Endothelial cell of umbilical vein (primary cell): ENCODE measurements around the gene KLHL26. TPM values are rescaled to one million over a fixed set of nuclear protein-coding genes. Genes with fewer than 3 reads are reported as not detected.

Experiments used
- BruUV-seq: library from RNA; stranded (reverse); fragments of 400-500 nt; replicated peaks from 2 replicates; lab custom pipeline; 2021; lab: Mats Ljungman, UMichigan
- CTCF ChIA-PET: fragments of 300-600, 350-600 bp; sonication (Branson Sonifier 250); formaldehyde crosslinking; loops from one replicate; lab custom pipeline; 2021; ENCODE audit warnings: antibody characterized with exemption, inconsistent platforms; lab: Charles Lee
- POLR2A ChIA-PET: fragments of 300-600, 350-600 bp; sonication (Branson Sonifier 250); formaldehyde crosslinking; loops from one replicate; lab custom pipeline; 2021; ENCODE audit warnings: antibody characterized with exemption, inconsistent platforms; lab: Charles Lee
- DNase-seq: peaks from one replicate; pipeline ENCODE4 v3.0.0-alpha.2; 2011; ENCODE audit warnings: low read depth, low spot score
- FAIRE-seq: peaks from 2 replicates; lab custom pipeline; 2011; peaks lifted over from hg19 to GRCh38; lab: Jason Lieb, UNC
- H2AFZ ChIP-seq: 2 replicates; pipeline ENCODE4 v1.6.0; 2012; ENCODE audit warnings: low read depth, low read length, control low read depth, inconsistent platforms
- H3K27ac ChIP-seq: 2 replicates; pipeline ENCODE4 v1.5.1; 2011; ENCODE audit warnings: low read depth, mild to moderate bottlenecking, control low read depth, low read length, moderate library complexity; ENCODE audit not compliant: insufficient read depth
- H3K27me3 ChIP-seq, 2 experiments: 2 replicates each; pipeline versions ENCODE4 v1.6.0 to v1.6.1; 2011; ENCODE audit warnings: low read length in 2 of 2, mixed read lengths in 1 of 2; ENCODE audit not compliant: control insufficient read depth in 2 of 2, insufficient read depth in 2 of 2
- H3K36me3 ChIP-seq, 2 experiments: 2 replicates in 1 of 2; 3 replicates in 1 of 2; pipeline ENCODE4 v1.5.1; 2011; ENCODE audit warnings: low read length in 2 of 2, mild to moderate bottlenecking in 1 of 2, moderate library complexity in 1 of 2; ENCODE audit not compliant: control insufficient read depth in 2 of 2, insufficient read depth in 2 of 2; ENCODE audit errors: extremely low read depth in 1 of 2
- H3K4me1 ChIP-seq: 3 replicates; pipeline ENCODE4 v1.5.1; 2011; ENCODE audit warnings: mild to moderate bottlenecking, low read length; ENCODE audit not compliant: control insufficient read depth, insufficient read depth; ENCODE audit errors: extremely low read depth
- H3K4me2 ChIP-seq: 2 replicates; pipeline ENCODE4 v1.6.1; 2011; ENCODE audit warnings: low read length, control low read depth, mixed read lengths; ENCODE audit not compliant: insufficient read depth
- H3K4me3 ChIP-seq, 3 experiments: fragments of 200-600 bp in 1 of 3; sonication (generic), shearing (Covaris generic) in 1 of 3; replicated peaks in 1 of 3; 2 replicates each; pipeline ENCODE4 v1.5.1; 2011 to 2016; ENCODE audit warnings: control low read depth in 3 of 3, low read length in 3 of 3, mild to moderate bottlenecking in 2 of 3, inconsistent platforms in 1 of 3, low read depth in 1 of 3, moderate library complexity in 1 of 3; ENCODE audit not compliant: insufficient read depth in 1 of 3
- H3K79me2 ChIP-seq: 2 replicates; pipeline ENCODE4 v1.6.0; 2012; ENCODE audit warnings: low read length, inconsistent platforms; ENCODE audit not compliant: control insufficient read depth, insufficient read depth
- H3K9ac ChIP-seq: replicated peaks from 2 replicates; pipeline ENCODE3; 2011; ENCODE audit warnings: low read length, control low read depth; ENCODE audit not compliant: insufficient read depth; ENCODE audit errors: extremely low read depth
- H3K9me1 ChIP-seq: replicated peaks from 3 replicates; pipeline ENCODE4 v1.6.0; 2011; ENCODE audit warnings: mild to moderate bottlenecking, low read length; ENCODE audit not compliant: control insufficient read depth, insufficient read depth; ENCODE audit errors: extremely low read depth
- H3K9me3 ChIP-seq: replicated peaks from 2 replicates; pipeline ENCODE4 v1.5.1; 2012; ENCODE audit warnings: low read length, inconsistent platforms; ENCODE audit not compliant: control insufficient read depth, insufficient read depth
- H4K20me1 ChIP-seq: replicated peaks from 2 replicates; pipeline ENCODE3; 2011; ENCODE audit warnings: mild to moderate bottlenecking, low read length; ENCODE audit not compliant: control insufficient read depth, insufficient read depth; ENCODE audit errors: extremely low read depth
- CTCF ChIP-seq, 2 donors: IDR thresholded peaks; 1 replicate in 1 of 2; 2 replicates in 1 of 2; pipeline ENCODE4 v1.5.1; 2011; ENCODE audit warnings: low read length in 2 of 2, mild to moderate bottlenecking in 2 of 2, moderate library complexity in 2 of 2, control low read depth in 1 of 2, inconsistent platforms in 1 of 2, low read depth in 1 of 2; ENCODE audit not compliant: insufficient read depth in 1 of 2; ENCODE audit errors: extremely low read depth in 1 of 2
- EZH2 ChIP-seq: IDR thresholded peaks from 2 replicates; pipeline ENCODE4 v1.6.1; 2012; ENCODE audit warnings: borderline replicate concordance, low read depth, mild to moderate bottlenecking, moderate library complexity, low read length, inconsistent platforms; ENCODE audit not compliant: severe bottlenecking
- FOS ChIP-seq: IDR thresholded peaks from 2 replicates; pipeline ENCODE4 v1.6.1; 2011; ENCODE audit warnings: mild to moderate bottlenecking, low read length, moderate library complexity, borderline replicate concordance; ENCODE audit not compliant: insufficient read depth
- GATA2 ChIP-seq: IDR thresholded peaks from 2 replicates; pipeline ENCODE4 v1.7.0; 2011; ENCODE audit warnings: low read depth, mild to moderate bottlenecking, moderate library complexity, mixed read lengths, low read length; ENCODE audit not compliant: insufficient read length, insufficient read depth
- JUN ChIP-seq: IDR thresholded peaks from 2 replicates; pipeline ENCODE4 v1.6.1; 2011; ENCODE audit warnings: borderline replicate concordance, low read depth; ENCODE audit not compliant: insufficient read length, insufficient read depth
- POLR2A ChIP-seq: IDR thresholded peaks from 2 replicates; pipeline ENCODE4 v1.6.1; 2012; ENCODE audit warnings: low read depth, mild to moderate bottlenecking, control low read depth, low read length
- POLR2AphosphoS5 ChIP-seq: IDR thresholded peaks from 2 replicates; pipeline ENCODE4 v1.6.1; 2012; ENCODE audit warnings: low read depth, mild to moderate bottlenecking, control low read depth, low read length, moderate library complexity; ENCODE audit not compliant: insufficient read depth
- dilution Hi-C: fragments of 300-500 bp; cut with MboI; formaldehyde crosslinking; loops from one replicate; pipeline ENCODE4 v1.15.0; 2019; ENCODE audit warnings: low sequenced_read_pairs; ENCODE audit not compliant: extremely low pct_ligation_motif_present
- intact Hi-C: fragments of 100-400 bp; cut with micrococcal nuclease; formaldehyde crosslinking; loops from one replicate; pipeline ENCODE4 v1.10.0; 2022
- polyA plus RNA-seq, 4 experiments: library from polyadenylated mRNA; depleted of rRNA in 3 of 4; stranded (reverse) in 3 of 4; unstranded in 1 of 4; fragments of >200 nt; gene quantifications; 2 replicates each; pipeline versions ENCODE4 v1.2.1 to v1.2.3, GENCODE V29; 2011 to 2012; ENCODE audit warnings: missing spikeins in 1 of 4
- total RNA-seq: library from RNA; stranded (reverse); gene quantifications from 2 replicates; pipeline ENCODE4 v1.2.3, GENCODE V29; 2021
- TF ChIP-seq, protein P1 (sequence below): IDR thresholded peaks from 2 replicates; pipeline ENCODE4 v1.6.1; 2011; ENCODE audit not compliant: insufficient read depth, insufficient read length

The KLHL26 gene
- total and polyA plus RNA-seq, 2 donors (not counting 3 experiments of a cell fraction or from before 2014, with no cell fraction given): 2.4 to 6.2 TPM

- H4K20me1 ChIP-seq: no peaks in the 10 kb centered on the region
- dilution Hi-C loops: no loop called here
- POLR2A ChIA-PET: no interaction called here
Measured at GRCh38 chr19:18655173-18655844, 18.5 kb downstream of the KLHL26 start.

More at GRCh38 chr19:18655173-18655844, 18.5 kb downstream of the KLHL26 start:
- no peak overlapping the region for H3K9ac ChIP-seq
- H3K9me1 ChIP-seq: no peaks in the 10 kb centered on the region
- no peaks in the 10 kb centered on the region for H3K27me3 ChIP-seq
- no peak overlapping the region for H3K4me3 ChIP-seq
- H2AFZ ChIP-seq: no peak overlapping the region
- TF ChIP-seq GATA2: no peak
- TF ChIP-seq FOS: no peak
- TF ChIP-seq POLR2AphosphoS5: no peak
- TF ChIP-seq POLR2A: no peak
- TF ChIP-seq JUN: no peak
- no peak for TF ChIP-seq EZH2
- no peak for TF ChIP-seq CTCF (IDR thresholded peaks at IDR 0.05; ENCODE audit: extremely low read depth in 1 of 2, insufficient read depth in 1 of 2, low read depth in 1 of 2, low read length in 2 of 2)
- TF ChIP-seq, protein P1, sequence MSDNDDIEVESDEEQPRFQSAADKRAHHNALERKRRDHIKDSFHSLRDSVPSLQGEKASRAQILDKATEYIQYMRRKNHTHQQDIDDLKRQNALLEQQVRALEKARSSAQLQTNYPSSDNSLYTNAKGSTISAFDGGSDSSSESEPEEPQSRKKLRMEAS: no peak
- H3K4me1 ChIP-seq: peaks cover 11% of the 10 kb centered on the region
- DNase-seq (no peak), FAIRE-seq (no peak)
- H3K4me2 ChIP-seq: no peak overlapping the region
- H3K27ac ChIP-seq: no peak overlapping the region
- no peaks in the 10 kb centered on the region for H3K9me3 ChIP-seq
- no peaks in the 10 kb centered on the region for H3K36me3 ChIP-seq
- BruUV-seq: no TSS peak
- CTCF ChIA-PET: no interaction called here
- intact Hi-C loops: no loop called here
- H3K79me2 ChIP-seq: no peaks in the 10 kb centered on the region
